HepG2 (cell line): ENCODE measurements around the gene TMEM238. TPM values are rescaled to one million over a fixed set of nuclear protein-coding genes. Genes with fewer than 3 reads are reported as not detected.
A peak's percentile ranks its signal among the peaks of the same experiment; 100 is the strongest.

Experiments
- ATAC-seq: fragments of 200-7000 bp; cut with Tn5 transposase; 3 replicates; pipeline ENCODE4 v1.9.1; 2020; ENCODE audit warnings: mild to moderate bottlenecking, moderate library complexity
- BruUV-seq: library from RNA; stranded (reverse); fragments of 400-500 nt; replicated peaks from 2 replicates; lab custom pipeline; 2021; lab: Mats Ljungman, UMichigan
- CTCF ChIA-PET: fragments of 300-600 bp; formaldehyde crosslinking; extraction: SDS; loops from one replicate; lab custom pipeline; 2021; ENCODE audit warnings: low total read pairs, inconsistent platforms, low intra/inter-chr PET ratio; lab: Yijun Ruan, JAX
- POLR2A ChIA-PET: fragments of 350-600 bp; sonication (Branson Sonifier 250); formaldehyde crosslinking; loops from one replicate; lab custom pipeline; 2020; ENCODE audit warnings: antibody characterized with exemption, inconsistent platforms; lab: Yijun Ruan, JAX
- DNase-seq: peaks from one replicate; pipeline ENCODE4 v3.0.0-alpha.2; 2015; ENCODE audit warnings: low spot score
- FAIRE-seq: peaks from 3 replicates; lab custom pipeline; 2011; peaks lifted over from hg19 to GRCh38; lab: Jason Lieb, UNC
- H2AFZ ChIP-seq: one replicate; pipeline ENCODE4 v1.6.1; 2011; ENCODE audit warnings: low read length, inconsistent platforms
- H3K27ac ChIP-seq: fragments of 300-600 bp; 3 replicates; pipeline ENCODE4 v1.8.0; 2011; ENCODE audit warnings: mixed run types, mild to moderate bottlenecking, mixed read lengths, low read length, inconsistent platforms; ENCODE audit not compliant: insufficient read depth; ENCODE audit errors: extremely low read length
- H3K27me3 ChIP-seq, 2 experiments: fragments of 200-600 bp in 1 of 2; 2 replicates in 1 of 2; 3 replicates in 1 of 2; pipeline versions ENCODE4 v1.6.0 to v1.8.0; 2011; ENCODE audit warnings: low read length in 2 of 2, mild to moderate bottlenecking in 2 of 2, moderate library complexity in 2 of 2, inconsistent platforms in 1 of 2; ENCODE audit not compliant: insufficient read depth in 2 of 2, control insufficient read depth in 1 of 2
- H3K36me3 ChIP-seq, 2 experiments: fragments of 200-600 bp in 1 of 2; replicated peaks in 1 of 2; 2 replicates in 1 of 2; 3 replicates in 1 of 2; pipeline versions ENCODE4 v1.5.1 to v1.8.0; 2011; ENCODE audit warnings: low read length in 2 of 2, inconsistent platforms in 1 of 2; ENCODE audit not compliant: insufficient read depth in 2 of 2, control insufficient read depth in 1 of 2
- H3K4me1 ChIP-seq: 2 replicates; pipeline ENCODE4 v1.5.1; 2012; ENCODE audit warnings: low read length, inconsistent platforms; ENCODE audit not compliant: insufficient read depth
- H3K4me2 ChIP-seq: 2 replicates; pipeline ENCODE4 v1.6.0; 2011; ENCODE audit warnings: low read depth, low read length, inconsistent platforms
- H3K4me3 ChIP-seq, 3 experiments: fragments of 200-600 bp in 1 of 3; sonication (generic), shearing (Covaris generic) in 1 of 3; replicated peaks in 1 of 3; 2 replicates each; pipeline ENCODE4 v1.5.1; 2011 to 2016; ENCODE audit warnings: low read length in 3 of 3, inconsistent platforms in 2 of 3, low read depth in 2 of 3, mild to moderate bottlenecking in 2 of 3, control low read depth in 1 of 3, mixed read lengths in 1 of 3; ENCODE audit not compliant: insufficient read depth in 1 of 3
- H3K79me2 ChIP-seq: one replicate; pipeline ENCODE4 v1.6.1; 2011; ENCODE audit warnings: low read length, inconsistent platforms; ENCODE audit not compliant: insufficient read depth
- H3K9ac ChIP-seq: 2 replicates; pipeline ENCODE4 v1.6.0; 2011; ENCODE audit warnings: mild to moderate bottlenecking, low read depth, low read length, inconsistent platforms; ENCODE audit not compliant: insufficient read depth
- H3K9me3 ChIP-seq: 2 replicates; pipeline ENCODE4 v1.5.1; 2012; ENCODE audit warnings: mild to moderate bottlenecking, low read length
- H4K20me1 ChIP-seq: 2 replicates; pipeline ENCODE4 v1.6.0; 2011; ENCODE audit warnings: inconsistent platforms, mild to moderate bottlenecking, low read length, moderate library complexity; ENCODE audit not compliant: insufficient read depth
- EED ChIP-seq: sonication (generic); formaldehyde crosslinking; IDR thresholded peaks from 2 replicates; pipeline ENCODE4 v1.5.0; 2020; ENCODE audit warnings: mild to moderate bottlenecking, missing genetic modification reagents
- KDM5B ChIP-seq: sonication (generic); formaldehyde crosslinking; IDR thresholded peaks from 2 replicates; pipeline ENCODE4 v1.4.0; 2020; ENCODE audit warnings: missing genetic modification reagents, mild to moderate bottlenecking, borderline replicate concordance
- KLF12 ChIP-seq: sonication (generic); formaldehyde crosslinking; IDR thresholded peaks from 2 replicates; pipeline ENCODE4 v1.4.0; 2020; ENCODE audit warnings: missing genetic modification reagents, borderline replicate concordance
- KMT2A ChIP-seq: sonication (generic); formaldehyde crosslinking; IDR thresholded peaks from 2 replicates; pipeline ENCODE4 v1.4.0; 2020; ENCODE audit warnings: missing genetic modification reagents
- MAZ ChIP-seq, 2 experiments: sonication (generic) in 1 of 2; formaldehyde crosslinking in 1 of 2; IDR thresholded peaks; 2 replicates each; pipeline versions ENCODE4 v1.5.0 to v1.6.1; 2012 to 2020; ENCODE audit warnings: low read depth in 2 of 2, mild to moderate bottlenecking in 2 of 2, borderline replicate concordance in 1 of 2, improper control_type of control experiment in 1 of 2, low read length in 1 of 2, missing genetic modification reagents in 1 of 2, moderate library complexity in 1 of 2
- REL ChIP-seq: sonication (generic); formaldehyde crosslinking; conservative IDR thresholded peaks from 2 replicates; pipeline ENCODE4 v1.8.0; 2022; ENCODE audit warnings: mild to moderate bottlenecking, missing genetic modification reagents, moderate library complexity
- RORA ChIP-seq: sonication (generic); formaldehyde crosslinking; IDR thresholded peaks from 2 replicates; pipeline ENCODE4 v1.5.0; 2020; ENCODE audit warnings: mild to moderate bottlenecking, missing genetic modification reagents, moderate library complexity
- SP1 ChIP-seq, 2 experiments: fragments of 450-650 bp in 1 of 2; sonication (generic) in 1 of 2; formaldehyde crosslinking in 1 of 2; IDR thresholded peaks; 2 replicates each; pipeline versions ENCODE4 v1.4.0 to v1.6.1; 2016 to 2020; ENCODE audit warnings: missing genetic modification reagents in 1 of 2
- SSRP1 ChIP-seq: IDR thresholded peaks from 2 replicates; pipeline ENCODE4 v1.6.1; 2016; ENCODE audit warnings: control low read depth
- YEATS4 ChIP-seq: sonication (generic); formaldehyde crosslinking; IDR thresholded peaks from 2 replicates; pipeline ENCODE4 v1.4.0; 2020; ENCODE audit warnings: missing genetic modification reagents, borderline replicate concordance
- ZNF12 ChIP-seq: sonication (generic); formaldehyde crosslinking; IDR thresholded peaks from 2 replicates; pipeline ENCODE4 v1.5.0; 2020; ENCODE audit warnings: missing genetic modification reagents
- ZNF343 ChIP-seq: sonication (generic); formaldehyde crosslinking; IDR thresholded peaks from 2 replicates; pipeline ENCODE4 v1.4.0; 2020; ENCODE audit warnings: mild to moderate bottlenecking, missing genetic modification reagents
- ZNF547 ChIP-seq: sonication (generic); formaldehyde crosslinking; IDR thresholded peaks from 2 replicates; pipeline ENCODE4 v1.5.1; 2020; ENCODE audit warnings: mild to moderate bottlenecking, missing genetic modification reagents
- ZNF567 ChIP-seq: sonication (generic); formaldehyde crosslinking; IDR thresholded peaks from 2 replicates; pipeline ENCODE4 v1.8.1; 2023; ENCODE audit warnings: mild to moderate bottlenecking, missing genetic modification reagents, borderline replicate concordance
- ZNF614 ChIP-seq: IDR thresholded peaks from 2 replicates; pipeline ENCODE4 v1.6.1; 2018; ENCODE audit warnings: missing biosample characterization, missing genetic modification reagents, inconsistent platforms, borderline replicate concordance
- ZNF678 ChIP-seq: sonication (generic); formaldehyde crosslinking; IDR thresholded peaks from 2 replicates; pipeline ENCODE4 v1.4.0; 2020; ENCODE audit warnings: mild to moderate bottlenecking, missing genetic modification reagents
- ZNF761 ChIP-seq: sonication (generic); formaldehyde crosslinking; conservative IDR thresholded peaks from 2 replicates; pipeline ENCODE4 v1.4.0; 2020; ENCODE audit warnings: mild to moderate bottlenecking, missing genetic modification reagents
- WGBS: methylation state at CpG from one replicate; pipeline ENCODE4 v1.1.6; 2017; ENCODE audit warnings: low lambda C conversion rate; 5-methylcytosine and 5-hydroxymethylcytosine counted together
- in situ Hi-C: cut with HindIII; loops from 2 replicates; pipeline ENCODE4 v1.10.0; 2017; ENCODE audit warnings: low pct_unique_long_range_greater_than_20kb; ENCODE audit not compliant: extremely low pct_ligation_motif_present
- intact Hi-C: fragments of 100-400 bp; cut with micrococcal nuclease; formaldehyde crosslinking; loops from one replicate; pipeline ENCODE4 v1.10.0; 2022; ENCODE audit not compliant: unreplicated experiment
- polyA plus RNA-seq, 8 experiments: library from polyadenylated mRNA; depleted of rRNA in 3 of 8; stranded (reverse) in 7 of 8; unstranded in 1 of 8; fragments of >200 nt; fragmentation: Illumina TruSeq in 4 of 8; extraction: Trizol in 4 of 8; gene quantifications; 2 replicates each; pipeline versions ENCODE4 v1.2.1 to v1.2.3, GENCODE V29; 2011 to 2016; ENCODE audit warnings: low read depth in 4 of 8, missing spikeins in 1 of 8, mixed read lengths in 1 of 8; ENCODE audit not compliant: insufficient read depth in 1 of 8
- total RNA-seq, 5 experiments: library from RNA; depleted of rRNA; stranded (reverse); fragments of >200 nt; fragmentation: Illumina TruSeq; extraction: Trizol; gene quantifications; 2 replicates each; pipeline ENCODE4 v1.2.3, GENCODE V29; 2016; ENCODE audit warnings: low read depth in 1 of 5
- TF ChIP-seq, protein P1 (sequence below): sonication (generic); formaldehyde crosslinking; IDR thresholded peaks from 2 replicates; pipeline ENCODE4 v1.9.0; 2021; ENCODE audit warnings: missing genetic modification reagents, mild to moderate bottlenecking, borderline replicate concordance
- TF ChIP-seq, protein P2 (sequence below): sonication (generic); formaldehyde crosslinking; IDR thresholded peaks from 2 replicates; pipeline ENCODE4 v1.8.1; 2023; ENCODE audit warnings: missing genetic modification reagents, inconsistent platforms, borderline replicate concordance

The TMEM238 gene
- total and polyA plus RNA-seq, 2 of the 13 experiments (the other 11 are each of a cell fraction or from before 2014, with no cell fraction given) = not detected

DNA sequence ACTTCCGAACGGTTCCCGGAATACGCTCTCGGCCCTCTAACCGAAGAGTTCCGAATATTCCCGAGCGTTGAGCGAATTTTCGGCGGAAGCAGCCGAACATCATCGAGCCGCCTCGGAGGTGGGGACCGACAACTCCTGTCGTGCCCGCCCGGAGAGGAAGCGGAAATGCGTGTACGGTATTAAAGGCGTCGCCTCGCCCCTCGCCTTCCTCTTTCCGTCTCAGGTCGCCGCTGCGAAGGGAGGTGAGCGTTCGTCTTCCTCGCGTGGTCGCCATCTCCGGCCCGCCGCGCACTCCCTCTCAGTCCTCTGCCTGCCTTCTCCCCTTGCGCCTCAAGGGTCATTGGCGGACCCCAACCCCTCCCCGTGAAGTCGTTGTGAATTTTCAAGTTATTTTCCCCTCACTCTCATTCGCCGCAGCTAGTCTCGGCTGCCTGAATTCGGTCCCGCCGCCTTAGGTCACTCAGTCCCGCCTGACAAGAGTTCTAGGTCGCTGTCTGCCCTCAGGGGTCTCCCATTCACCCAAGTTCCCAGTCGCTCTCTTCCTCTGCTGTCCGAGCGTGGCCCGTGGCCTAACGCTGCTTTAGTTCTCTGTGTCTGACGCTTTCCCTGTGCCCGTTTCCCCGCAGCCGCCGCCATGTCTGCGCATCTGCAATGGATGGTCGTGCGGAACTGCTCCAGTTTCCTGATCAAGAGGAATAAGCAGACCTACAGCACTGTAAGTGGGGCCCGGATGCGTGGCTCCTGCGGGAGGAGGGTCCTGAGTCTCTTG, 1.8 kb upstream of the TMEM238 start, which contains the start of gene RPL28:
Gene RPL28 (plus strand): TSS at position 209 of the 769 bp plus-strand sequence. CDS start 426 bp downstream, at position 635.
- under 1% methylated on average over 33 of the region's 68 CpGs for WGBS
- Histone ChIP-seq H4K20me1 (peaks cover 41% of the 10 kb centered on the region), H3K4me3 (peak within 1 kb of the TSS; percentile 86 to 100 (median 89)), H3K79me2 (peaks cover 30% of the 10 kb centered on the region), H3K36me3 (peaks cover 13 to 35% of the 10 kb centered on the region in 2 experiments), H3K4me2 (peak within 1 kb of the TSS; percentile 96), H3K27me3 (no peaks in the 10 kb centered on the region; a peak in 1 of 5 replicates), H3K27ac (peak within 1 kb of the TSS; percentile 92), H2AFZ (no peak within 1 kb of the TSS), H3K9ac (peak within 1 kb of the TSS; percentile 96), H3K9me3 (no peaks in the 10 kb centered on the region), H3K4me1 (peaks cover 42% of the 10 kb centered on the region)
- FAIRE-seq = peak; percentile 99
- DNase-seq = peak; percentile 96
- ATAC-seq = peak; percentile 77
- intact Hi-C loops (loop anchor here (1.0 to 5.0 kb wide), 3 partner anchors 54 to 180 kb away; no protein-coding TSS in a partner anchor), in situ Hi-C loops (no loop called here)
- ChIA-PET POLR2A (interaction anchor here (0.5 to 9.7 kb wide), 3 partner anchors 21 to 106 kb away, joined by 3 to 62 read pairs (median 3); partner anchors contain the start of genes GARIN5B, HSPBP1 and UBE2S), CTCF (no interaction called here)
- TSS peak; percentile 80 for BruUV-seq
- TF ChIP-seq, protein P1, sequence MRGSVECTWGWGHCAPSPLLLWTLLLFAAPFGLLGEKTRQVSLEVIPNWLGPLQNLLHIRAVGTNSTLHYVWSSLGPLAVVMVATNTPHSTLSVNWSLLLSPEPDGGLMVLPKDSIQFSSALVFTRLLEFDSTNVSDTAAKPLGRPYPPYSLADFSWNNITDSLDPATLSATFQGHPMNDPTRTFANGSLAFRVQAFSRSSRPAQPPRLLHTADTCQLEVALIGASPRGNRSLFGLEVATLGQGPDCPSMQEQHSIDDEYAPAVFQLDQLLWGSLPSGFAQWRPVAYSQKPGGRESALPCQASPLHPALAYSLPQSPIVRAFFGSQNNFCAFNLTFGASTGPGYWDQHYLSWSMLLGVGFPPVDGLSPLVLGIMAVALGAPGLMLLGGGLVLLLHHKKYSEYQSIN (CRISPR knock-in tag) = no peak
- peak; percentile 49; the same call in 1 of the 2 replicates for TF ChIP-seq EED (CRISPR knock-in tag)
- peak; percentile 31; the same call in 1 of the 2 replicates for TF ChIP-seq KLF12 (CRISPR knock-in tag)
- peak; percentile 84 for TF ChIP-seq KDM5B (CRISPR knock-in tag)
- peak; percentile 81; the same call in 1 of the 2 replicates for TF ChIP-seq ZNF614 (CRISPR knock-in tag)
- peak; percentile 69; the same call in 1 of the 2 replicates for TF ChIP-seq ZNF567 (CRISPR knock-in tag)
- TF ChIP-seq REL = no peak
- TF ChIP-seq SP1 (IDR thresholded peaks at IDR 0.05) = no peak
- peak; percentile 77 for TF ChIP-seq SP1 (CRISPR knock-in tag; IDR thresholded peaks at IDR 0.05)
- no peak for TF ChIP-seq ZNF678
- TF ChIP-seq ZNF547 (CRISPR knock-in tag) = no peak
- no peak for TF ChIP-seq RORA (CRISPR knock-in tag)
- no peak for TF ChIP-seq ZNF761 (CRISPR knock-in tag)
- TF ChIP-seq SSRP1 = no peak
- TF ChIP-seq MAZ (IDR thresholded peaks at IDR 0.05; ENCODE audit: borderline replicate concordance, low read depth, low read length) = no peak
- peak; percentile 88 for TF ChIP-seq MAZ (CRISPR knock-in tag; IDR thresholded peaks at IDR 0.05; ENCODE audit: low read depth)
- TF ChIP-seq ZNF343 (CRISPR knock-in tag) = peak; percentile 77; the same call in 1 of the 2 replicates
- peak; percentile 93 for TF ChIP-seq KMT2A
- TF ChIP-seq, protein P2, sequence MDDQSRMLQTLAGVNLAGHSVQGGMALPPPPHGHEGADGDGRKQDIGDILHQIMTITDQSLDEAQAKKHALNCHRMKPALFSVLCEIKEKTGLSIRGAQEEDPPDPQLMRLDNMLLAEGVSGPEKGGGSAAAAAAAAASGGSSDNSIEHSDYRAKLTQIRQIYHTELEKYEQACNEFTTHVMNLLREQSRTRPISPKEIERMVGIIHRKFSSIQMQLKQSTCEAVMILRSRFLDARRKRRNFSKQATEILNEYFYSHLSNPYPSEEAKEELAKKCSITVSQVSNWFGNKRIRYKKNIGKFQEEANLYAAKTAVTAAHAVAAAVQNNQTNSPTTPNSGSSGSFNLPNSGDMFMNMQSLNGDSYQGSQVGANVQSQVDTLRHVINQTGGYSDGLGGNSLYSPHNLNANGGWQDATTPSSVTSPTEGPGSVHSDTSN (CRISPR knock-in tag) = no peak
- 0 out of 2 replicates have a peak, but pooled peaks have one; percentile 54 for TF ChIP-seq ZNF12 (CRISPR knock-in tag)
- TF ChIP-seq YEATS4 (CRISPR knock-in tag) = peak; percentile 39
